Neural cell (in vitro differentiated cells): ENCODE data around the gene GTPBP1. TPM values are rescaled to one million over a fixed set of nuclear protein-coding genes. Genes with fewer than 3 reads are reported as not detected.

ENCODE experiments used
- H2AFZ ChIP-seq: fragments of 200-600, 300-800 bp; sonication (generic), shearing (Covaris generic); 2 replicates; pipeline ENCODE4 v1.6.0; 2014; ENCODE audit warnings: low read depth, mild to moderate bottlenecking, antibody characterized with exemption, low read length, moderate library complexity
- H3F3A ChIP-seq: fragments of 200-600 bp; shearing (Covaris generic); 2 replicates; pipeline ENCODE4 v1.6.1; 2016; ENCODE audit warnings: mild to moderate bottlenecking, moderate library complexity, mixed read lengths, antibody characterized with exemption, low read length; ENCODE audit not compliant: insufficient read depth, poor library complexity, severe bottlenecking
- H3K27ac ChIP-seq: fragments of 200-600, 300-800 bp; sonication (generic), shearing (Covaris generic); 2 replicates; pipeline ENCODE4 v1.5.1; 2014; ENCODE audit warnings: mild to moderate bottlenecking, low read length, moderate library complexity
- H3K27me3 ChIP-seq: fragments of 300-800, 200-600 bp; sonication (generic), shearing (Covaris generic); 2 replicates; pipeline ENCODE4 v1.6.0; 2014; ENCODE audit warnings: mild to moderate bottlenecking, low read depth, low read length, moderate library complexity; ENCODE audit not compliant: insufficient read depth
- H3K36me3 ChIP-seq: fragments of 300-800, 200-600 bp; sonication (generic), shearing (Covaris generic); 2 replicates; pipeline ENCODE4 v1.5.1; 2014; ENCODE audit warnings: mild to moderate bottlenecking, antibody characterized with exemption, low read length, moderate library complexity; ENCODE audit not compliant: insufficient read depth
- H3K4me2 ChIP-seq: fragments of 300-800, 200-600 bp; sonication (generic), shearing (Covaris generic); 2 replicates; pipeline ENCODE4 v1.6.0; 2014; ENCODE audit warnings: mild to moderate bottlenecking, low read length
- H3K4me3 ChIP-seq: fragments of 300-800, 200-600 bp; sonication (generic), shearing (Covaris generic); 2 replicates; pipeline ENCODE4 v1.5.1; 2014; ENCODE audit warnings: mild to moderate bottlenecking, low read length, moderate library complexity
- H3K79me2 ChIP-seq: fragments of 200-600 bp; shearing (Covaris generic); replicated peaks from 2 replicates; pipeline ENCODE4 v1.6.0; 2014; ENCODE audit warnings: mild to moderate bottlenecking, low read length, moderate library complexity; ENCODE audit not compliant: insufficient read depth
- H3K9ac ChIP-seq: fragments of 300-800, 200-600 bp; sonication (generic), shearing (Covaris generic); 2 replicates; pipeline ENCODE4 v1.6.1; 2016; ENCODE audit warnings: mild to moderate bottlenecking, low read length, mixed read lengths
- H3K9me2 ChIP-seq: fragments of 200-600 bp; shearing (Covaris generic); 2 replicates; pipeline ENCODE4 v1.6.1; 2016; ENCODE audit warnings: mild to moderate bottlenecking, low read length, mixed read lengths; ENCODE audit not compliant: insufficient read depth
- H3K9me3 ChIP-seq: fragments of 200-600, 300-800 bp; sonication (generic), shearing (Covaris generic); 2 replicates; pipeline ENCODE4 v1.6.1; 2016; ENCODE audit warnings: mild to moderate bottlenecking, mixed run types, low read length, moderate library complexity, mixed read lengths
- H4K20me1 ChIP-seq: fragments of 200-600 bp; shearing (Covaris generic); 2 replicates; pipeline ENCODE4 v1.6.1; 2016; ENCODE audit warnings: mild to moderate bottlenecking, mixed run types; ENCODE audit not compliant: insufficient read depth
- EP300 ChIP-seq: fragments of 450-650 bp; conservative IDR thresholded peaks from 2 replicates; pipeline ENCODE4 v1.6.1; 2014; ENCODE audit warnings: antibody characterized with exemption, mild to moderate bottlenecking, moderate library complexity; ENCODE audit not compliant: poor library complexity, severe bottlenecking
- EZH2 ChIP-seq: fragments of 200-600, 300-800 bp; shearing (Covaris generic), sonication (generic); IDR thresholded peaks from 2 replicates; pipeline ENCODE4 v1.6.1; 2014; ENCODE audit warnings: antibody characterized with exemption, low read length, borderline replicate concordance, mild to moderate bottlenecking; ENCODE audit not compliant: insufficient read depth, poor library complexity, severe bottlenecking
- MXI1 ChIP-seq: fragments of 450-650 bp; conservative IDR thresholded peaks from 2 replicates; pipeline ENCODE4 v1.6.1; 2014; ENCODE audit warnings: antibody characterized with exemption, mild to moderate bottlenecking; ENCODE audit not compliant: poor library complexity, severe bottlenecking
- POLR2AphosphoS5 ChIP-seq: IDR thresholded peaks from 2 replicates; pipeline ENCODE4 v1.6.1; 2012
- RAD21 ChIP-seq: fragments of 450-650 bp; conservative IDR thresholded peaks from 2 replicates; pipeline ENCODE4 v1.6.1; 2014; ENCODE audit warnings: antibody characterized with exemption, mild to moderate bottlenecking, moderate library complexity
- SMC3 ChIP-seq: fragments of 450-650 bp; conservative IDR thresholded peaks from 2 replicates; pipeline ENCODE4 v1.6.1; 2014; ENCODE audit warnings: antibody characterized with exemption, mild to moderate bottlenecking, moderate library complexity; ENCODE audit not compliant: poor library complexity
- TAF1 ChIP-seq: IDR thresholded peaks from 2 replicates; pipeline ENCODE4 v1.6.1; 2012; ENCODE audit warnings: low read depth
- polyA plus RNA-seq: library from polyadenylated mRNA; depleted of rRNA; stranded (reverse); fragments of >200 nt; gene quantifications from 2 replicates; pipeline ENCODE4 v1.2.3, GENCODE V29; 2014
- TF ChIP-seq, protein P1 (sequence below): IDR thresholded peaks from 2 replicates; pipeline ENCODE4 v1.6.1; 2012; ENCODE audit warnings: borderline replicate concordance
- TF ChIP-seq, protein P2 (sequence below): fragments of 450-650 bp; IDR thresholded peaks from 2 replicates; pipeline ENCODE4 v1.5.1; 2014; ENCODE audit warnings: antibody characterized with exemption, mild to moderate bottlenecking, moderate library complexity; ENCODE audit not compliant: poor library complexity, severe bottlenecking

GTPBP1 gene
- polyA plus RNA-seq, 1 donor from 2014 or later = 31.9 TPM

DNA sequence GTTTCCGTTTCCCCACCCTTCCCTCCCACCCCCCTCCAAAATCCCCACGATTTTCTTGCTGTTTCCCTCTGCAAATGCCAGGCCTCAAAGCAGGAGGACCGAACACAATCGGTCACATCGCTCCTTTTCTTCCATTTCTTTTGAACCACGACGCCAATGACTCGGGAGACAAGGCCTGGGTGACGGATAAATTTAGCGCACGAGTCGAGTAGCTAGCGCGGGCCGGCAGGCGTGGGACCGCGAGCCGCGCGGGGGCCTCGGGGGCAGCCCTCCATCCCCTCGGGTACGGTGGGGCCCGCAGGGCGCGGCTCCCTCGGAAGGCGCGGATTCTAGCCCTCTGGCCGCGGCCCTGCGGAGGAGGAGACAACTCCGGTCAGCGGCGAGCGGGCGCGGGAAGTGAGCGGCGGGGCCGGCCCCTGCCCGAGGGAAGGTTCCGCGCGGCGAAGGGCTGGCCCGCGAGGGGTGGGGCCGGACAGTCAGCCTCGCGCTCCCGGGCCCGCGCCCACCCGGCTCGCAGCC lies 5.4 kb upstream of the GTPBP1 start:
- peak overlapping the region; percentile 94 for H3K4me3 ChIP-seq
- H3K9me3 ChIP-seq = no peaks in the 10 kb centered on the region
- no peak for TF ChIP-seq RAD21
- TF ChIP-seq POLR2AphosphoS5 = no peak
- TF ChIP-seq, protein P1, sequence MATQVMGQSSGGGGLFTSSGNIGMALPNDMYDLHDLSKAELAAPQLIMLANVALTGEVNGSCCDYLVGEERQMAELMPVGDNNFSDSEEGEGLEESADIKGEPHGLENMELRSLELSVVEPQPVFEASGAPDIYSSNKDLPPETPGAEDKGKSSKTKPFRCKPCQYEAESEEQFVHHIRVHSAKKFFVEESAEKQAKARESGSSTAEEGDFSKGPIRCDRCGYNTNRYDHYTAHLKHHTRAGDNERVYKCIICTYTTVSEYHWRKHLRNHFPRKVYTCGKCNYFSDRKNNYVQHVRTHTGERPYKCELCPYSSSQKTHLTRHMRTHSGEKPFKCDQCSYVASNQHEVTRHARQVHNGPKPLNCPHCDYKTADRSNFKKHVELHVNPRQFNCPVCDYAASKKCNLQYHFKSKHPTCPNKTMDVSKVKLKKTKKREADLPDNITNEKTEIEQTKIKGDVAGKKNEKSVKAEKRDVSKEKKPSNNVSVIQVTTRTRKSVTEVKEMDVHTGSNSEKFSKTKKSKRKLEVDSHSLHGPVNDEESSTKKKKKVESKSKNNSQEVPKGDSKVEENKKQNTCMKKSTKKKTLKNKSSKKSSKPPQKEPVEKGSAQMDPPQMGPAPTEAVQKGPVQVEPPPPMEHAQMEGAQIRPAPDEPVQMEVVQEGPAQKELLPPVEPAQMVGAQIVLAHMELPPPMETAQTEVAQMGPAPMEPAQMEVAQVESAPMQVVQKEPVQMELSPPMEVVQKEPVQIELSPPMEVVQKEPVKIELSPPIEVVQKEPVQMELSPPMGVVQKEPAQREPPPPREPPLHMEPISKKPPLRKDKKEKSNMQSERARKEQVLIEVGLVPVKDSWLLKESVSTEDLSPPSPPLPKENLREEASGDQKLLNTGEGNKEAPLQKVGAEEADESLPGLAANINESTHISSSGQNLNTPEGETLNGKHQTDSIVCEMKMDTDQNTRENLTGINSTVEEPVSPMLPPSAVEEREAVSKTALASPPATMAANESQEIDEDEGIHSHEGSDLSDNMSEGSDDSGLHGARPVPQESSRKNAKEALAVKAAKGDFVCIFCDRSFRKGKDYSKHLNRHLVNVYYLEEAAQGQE = no peak
- no peak for TF ChIP-seq MXI1
- TF ChIP-seq EP300 = no peak
- TF ChIP-seq, protein P2, sequence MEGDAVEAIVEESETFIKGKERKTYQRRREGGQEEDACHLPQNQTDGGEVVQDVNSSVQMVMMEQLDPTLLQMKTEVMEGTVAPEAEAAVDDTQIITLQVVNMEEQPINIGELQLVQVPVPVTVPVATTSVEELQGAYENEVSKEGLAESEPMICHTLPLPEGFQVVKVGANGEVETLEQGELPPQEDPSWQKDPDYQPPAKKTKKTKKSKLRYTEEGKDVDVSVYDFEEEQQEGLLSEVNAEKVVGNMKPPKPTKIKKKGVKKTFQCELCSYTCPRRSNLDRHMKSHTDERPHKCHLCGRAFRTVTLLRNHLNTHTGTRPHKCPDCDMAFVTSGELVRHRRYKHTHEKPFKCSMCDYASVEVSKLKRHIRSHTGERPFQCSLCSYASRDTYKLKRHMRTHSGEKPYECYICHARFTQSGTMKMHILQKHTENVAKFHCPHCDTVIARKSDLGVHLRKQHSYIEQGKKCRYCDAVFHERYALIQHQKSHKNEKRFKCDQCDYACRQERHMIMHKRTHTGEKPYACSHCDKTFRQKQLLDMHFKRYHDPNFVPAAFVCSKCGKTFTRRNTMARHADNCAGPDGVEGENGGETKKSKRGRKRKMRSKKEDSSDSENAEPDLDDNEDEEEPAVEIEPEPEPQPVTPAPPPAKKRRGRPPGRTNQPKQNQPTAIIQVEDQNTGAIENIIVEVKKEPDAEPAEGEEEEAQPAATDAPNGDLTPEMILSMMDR = no peak
- no peaks in the 10 kb centered on the region for H3K27me3 ChIP-seq
- H3K4me2 ChIP-seq = peak overlapping the region; percentile 98
- peak overlapping the region; percentile 79 for H3K27ac ChIP-seq
- peak overlapping the region; percentile 51 for H2AFZ ChIP-seq
- H3K36me3 ChIP-seq = no peaks in the 10 kb centered on the region
- peak overlapping the region; percentile 94 for H3K9ac ChIP-seq
- H3K79me2 ChIP-seq = peaks cover 50% of the 10 kb centered on the region
- no peaks in the 10 kb centered on the region for H3F3A ChIP-seq
- H4K20me1 ChIP-seq = no peaks in the 10 kb centered on the region
- H3K9me2 ChIP-seq = no peaks in the 10 kb centered on the region

DNA sequence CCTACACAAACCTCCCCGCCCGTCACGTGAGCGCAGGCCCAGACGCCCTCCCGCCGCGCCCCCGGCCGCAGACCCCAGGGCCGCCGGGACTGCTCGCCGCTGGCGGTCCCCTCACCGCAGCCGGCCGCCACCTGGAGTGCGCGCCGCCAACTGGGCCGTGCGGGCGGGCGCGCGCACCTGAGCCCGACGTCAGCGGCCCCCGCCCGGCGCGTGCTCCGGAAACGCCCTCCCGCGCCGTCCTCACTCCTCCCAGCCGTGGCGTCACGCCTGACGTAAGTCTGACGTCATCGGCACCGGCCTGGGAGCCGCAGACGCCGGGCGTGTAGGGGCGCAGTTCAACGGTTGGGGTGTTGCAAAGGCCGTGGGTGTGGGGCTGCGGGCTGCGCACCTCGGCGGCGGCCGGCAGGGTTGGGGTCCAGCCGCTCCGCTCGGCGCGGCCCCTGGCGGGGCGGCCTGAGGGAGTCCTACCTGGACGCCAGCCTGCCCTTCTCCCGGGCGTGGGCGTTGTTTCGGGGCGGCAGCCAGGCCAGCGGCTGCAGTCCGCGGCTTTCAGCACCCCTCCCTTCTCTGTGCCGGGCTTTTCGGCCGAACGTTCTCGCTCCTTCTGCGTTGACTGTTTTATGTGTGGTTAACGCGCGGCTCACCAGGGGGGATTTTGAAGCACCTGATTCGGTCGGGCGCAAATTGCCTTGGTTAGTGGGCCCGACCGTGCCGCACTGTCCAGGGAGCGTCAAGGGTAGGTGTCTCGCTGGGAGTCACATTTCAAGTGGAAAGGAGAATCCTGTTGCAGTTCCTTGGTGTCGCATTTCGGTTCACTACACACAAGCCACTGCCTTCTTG lies 4.7 kb upstream of the GTPBP1 start, which contains the start of gene JOSD1:
TSS of gene JOSD1 (minus strand) at position 155 of the 840 bp plus-strand sequence. CDS start 956 bp downstream, outside the sequence.
- no peaks in the 10 kb centered on the region for H3K27me3 ChIP-seq
- H3K9ac ChIP-seq = peak within 1 kb of the TSS; percentile 94
- H3K9me3 ChIP-seq = no peaks in the 10 kb centered on the region
- H3K79me2 ChIP-seq = peaks cover 44% of the 10 kb centered on the region
- H3K9me2 ChIP-seq = no peaks in the 10 kb centered on the region
- H3K4me2 ChIP-seq = peak within 1 kb of the TSS; percentile 98
- H3K4me3 ChIP-seq = peak within 1 kb of the TSS; percentile 94
- peak within 1 kb of the TSS; percentile 89 for H3K27ac ChIP-seq
- peak; percentile 86 for TF ChIP-seq EP300
- TF ChIP-seq MXI1 = peak; percentile 73
- TF ChIP-seq POLR2AphosphoS5 = peak; percentile 98
- TF ChIP-seq TAF1 = peak; percentile 73
- TF ChIP-seq RAD21 = no peak
- peak; percentile 21 for TF ChIP-seq SMC3
- TF ChIP-seq, protein P2 = peak; percentile 43
- no peak for TF ChIP-seq EZH2
- TF ChIP-seq, protein P1 = peak; percentile 70
- H4K20me1 ChIP-seq = no peaks in the 10 kb centered on the region
- peak within 1 kb of the TSS; percentile 53 for H2AFZ ChIP-seq
- no peaks in the 10 kb centered on the region for H3K36me3 ChIP-seq
- no peaks in the 10 kb centered on the region for H3F3A ChIP-seq
